SW480 (cell line): ENCODE data around the gene RAB15.
"Not testable (repeated sequence)": the region's sequence is repeated elsewhere in the genome, so short reads cannot be mapped to it uniquely, and the experiment has no call there.

Experiments
- DNase-seq: peaks from one replicate; pipeline ENCODE4 v3.0.0-alpha.2; 2016; ENCODE audit warnings: low spot score

Gene RAB15

GRCh38 chr14:64937821-64938193 lies 34.3 kb downstream of the RAB15 start:
- DNase-seq = peak; percentile 33

DNA sequence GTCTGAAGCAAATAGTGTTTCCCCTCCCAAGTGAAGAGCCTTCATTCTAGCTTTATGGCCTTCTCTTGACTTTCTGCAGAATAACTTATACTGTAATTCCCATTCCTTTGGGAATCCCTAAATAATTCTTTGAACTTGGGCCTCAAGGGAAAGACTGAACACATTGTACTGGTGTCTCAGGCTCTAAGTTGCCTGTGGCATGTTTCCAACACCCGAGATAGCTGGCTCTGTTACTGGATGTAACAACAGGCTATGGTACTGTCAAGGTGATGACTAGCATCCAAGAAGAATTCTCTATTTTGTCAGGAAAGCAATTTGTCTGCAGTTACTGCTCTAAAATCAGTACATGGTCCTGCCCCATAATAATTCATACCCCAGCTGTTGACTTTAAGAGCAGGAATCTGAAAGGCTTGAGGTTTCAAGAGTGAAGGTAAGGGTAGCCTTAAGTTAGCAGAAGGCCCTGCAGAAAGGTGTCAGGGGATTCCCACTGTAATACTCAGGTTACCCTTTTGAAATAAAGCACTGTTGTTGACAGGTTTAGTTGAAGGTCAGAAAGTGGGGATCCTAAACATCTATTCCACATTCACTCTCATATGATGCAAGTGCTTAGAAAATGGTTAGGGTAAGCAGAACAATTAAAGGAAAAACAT lies 34.8 kb downstream of the RAB15 start:
- DNase-seq = no peak

- DNase-seq = no peak
Measured at GRCh38 chr14:64935508-64935907, 36.6 kb downstream of the RAB15 start.

- DNase-seq = no peak
Measured at GRCh38 chr14:64934338-64934929, 37.7 kb downstream of the RAB15 start.

DNA sequence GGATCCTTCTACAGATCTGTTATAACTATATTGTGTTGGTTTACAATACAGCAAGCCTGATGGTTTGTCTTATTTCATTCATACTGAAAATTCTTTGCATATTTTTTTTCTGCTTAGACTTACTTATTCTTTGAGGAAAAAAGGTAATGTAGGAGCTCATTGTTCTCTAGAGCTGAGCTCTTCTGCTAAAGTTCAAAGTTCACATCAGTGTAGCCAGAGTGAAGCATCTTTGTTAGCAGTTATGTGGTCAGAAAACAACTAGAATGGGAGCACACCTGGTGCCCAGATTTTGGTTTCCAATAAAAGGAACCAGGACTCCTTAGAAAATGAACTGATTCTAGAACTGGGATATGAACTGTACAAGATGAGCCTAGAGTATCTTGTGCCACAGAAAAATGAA lies 39.9 kb downstream of the RAB15 start:
- DNase-seq = no peak

DNA sequence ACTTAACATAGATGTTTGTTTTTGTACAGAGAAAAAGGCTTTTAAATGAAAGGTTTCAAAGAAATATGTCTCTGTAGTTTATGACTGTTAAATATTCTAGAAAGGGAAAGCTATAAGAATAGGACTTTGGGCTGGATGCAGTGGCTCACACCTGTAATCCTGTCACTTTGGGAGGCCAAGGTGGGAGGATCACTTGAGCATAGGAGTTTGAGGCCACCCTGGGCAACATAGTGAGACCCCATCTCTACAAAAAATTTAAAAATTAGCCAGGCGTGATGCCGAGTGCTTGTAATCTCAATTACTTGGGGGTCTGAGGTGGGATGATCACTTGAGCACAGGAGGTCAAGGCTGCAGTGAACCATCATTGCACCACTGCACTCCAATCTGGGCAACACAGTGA lies 41.0 kb downstream of the RAB15 start:
- no peak for DNase-seq

DNA sequence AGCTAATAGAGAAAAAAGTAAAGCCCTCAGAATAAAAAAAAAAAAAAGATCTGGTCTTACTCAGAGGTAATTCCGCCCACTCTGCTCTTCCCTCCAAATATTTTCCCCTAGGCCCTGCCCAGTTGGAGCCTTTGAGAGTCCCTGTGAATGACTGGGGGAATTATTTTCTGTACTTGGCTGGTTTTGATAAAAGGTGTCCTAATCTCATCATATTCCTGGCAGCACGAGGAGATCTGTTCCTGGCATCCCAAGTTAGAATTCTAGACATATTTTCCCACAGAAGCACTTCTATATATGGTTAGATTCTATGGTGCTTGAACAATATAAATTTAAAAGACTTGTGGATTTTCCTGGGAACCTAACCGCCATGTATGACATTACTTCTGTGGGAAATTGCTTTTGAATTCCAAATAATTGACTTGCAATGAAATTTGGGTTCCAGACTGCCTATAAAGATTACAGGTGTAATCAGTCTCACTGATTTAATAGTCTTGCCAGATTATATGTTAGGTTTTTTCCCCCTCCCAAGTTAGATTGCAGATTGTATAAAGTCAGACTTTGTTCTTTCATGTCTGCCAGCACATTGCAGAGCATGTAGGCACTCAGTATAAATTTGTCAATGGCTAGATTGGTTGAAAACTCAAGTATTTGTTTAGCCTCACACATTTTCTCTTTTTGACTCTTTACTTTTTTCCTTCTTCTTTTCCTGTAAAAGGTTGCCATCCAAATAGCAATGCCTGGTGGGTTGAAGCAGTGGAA lies 41.9 kb downstream of the RAB15 start:
- DNase-seq = no peak

- no peak for DNase-seq
Measured at GRCh38 chr14:64929014-64929359, 43.1 kb downstream of the RAB15 start.

- DNase-seq = no peak
Measured at GRCh38 chr14:64928239-64929013, 43.7 kb downstream of the RAB15 start.

DNA sequence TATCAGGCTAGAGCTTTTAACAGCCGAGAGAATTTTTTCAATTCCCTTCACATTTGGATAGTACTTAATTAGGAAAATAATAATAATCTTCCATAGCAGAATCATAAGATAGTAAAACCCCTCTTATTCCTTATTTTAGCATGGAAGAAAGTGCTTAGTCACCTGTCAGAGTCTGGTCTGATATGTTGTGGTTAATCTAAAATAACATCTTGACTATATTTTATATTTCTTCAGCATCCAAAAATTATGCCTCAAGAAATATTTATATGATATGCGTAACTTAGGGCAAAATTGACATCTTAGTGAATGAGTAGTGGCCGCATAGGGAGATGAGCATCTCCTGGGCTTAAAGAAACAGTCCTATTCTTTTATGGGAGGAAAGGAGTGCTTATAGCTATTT lies 45.1 kb downstream of the RAB15 start:
- no peak for DNase-seq

GRCh38 chr14:64926398-64926995 lies 45.6 kb downstream of the RAB15 start:
- no peak for DNase-seq

- DNase-seq = no peak
Measured at GRCh38 chr14:64923015-64923414, 49.1 kb downstream of the RAB15 start.

- no peak for DNase-seq
Measured at GRCh38 chr14:64920465-64920864, 51.7 kb downstream of the RAB15 start.

GRCh38 chr14:64919618-64920017 lies 52.5 kb downstream of the RAB15 start:
- DNase-seq = no peak

DNA sequence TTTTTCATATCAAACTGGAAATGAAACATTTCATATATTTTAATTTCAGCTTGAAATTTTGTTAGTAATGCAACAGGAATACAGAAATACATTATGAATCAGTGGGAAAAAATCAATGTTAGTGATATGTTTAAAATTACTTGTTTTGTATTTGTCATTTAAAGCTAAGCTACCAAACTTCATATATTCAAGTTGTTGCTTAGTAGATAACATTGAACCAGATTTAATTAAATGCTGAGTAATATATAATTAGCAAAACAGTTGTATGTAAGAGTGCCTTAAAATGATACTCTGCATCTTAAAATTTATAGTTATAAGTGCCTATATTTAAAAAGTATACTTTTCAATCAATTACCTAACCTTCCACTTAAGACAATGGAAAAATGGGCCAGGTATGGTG lies 52.9 kb downstream of the RAB15 start:
- DNase-seq = no peak

- no peak for DNase-seq
Measured at GRCh38 chr14:64918216-64918615, 53.9 kb downstream of the RAB15 start.

DNA sequence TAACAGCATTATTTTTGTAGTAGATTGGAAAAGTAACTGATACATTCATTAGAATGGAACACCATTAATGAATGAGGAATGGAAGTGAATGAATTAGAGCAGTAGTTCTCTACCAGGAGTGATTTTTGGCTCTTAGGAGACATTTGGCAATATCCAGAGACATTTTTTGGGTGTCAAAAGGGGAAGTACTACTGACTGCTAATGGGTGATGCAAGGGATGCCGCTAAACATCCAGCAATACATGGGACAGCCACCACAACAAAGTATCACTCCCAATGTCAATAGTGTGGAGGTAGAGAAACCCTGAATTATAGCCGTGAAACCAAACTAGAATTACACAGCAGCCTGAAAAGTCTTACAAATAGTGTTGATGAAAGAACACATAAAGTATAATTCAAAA lies 56.3 kb downstream of the RAB15 start:
- DNase-seq = no peak

GRCh38 chr14:64915029-64915424 lies 57.1 kb downstream of the RAB15 start:
- DNase-seq = no peak

- peak; percentile 96 for DNase-seq
Measured at GRCh38 chr14:64914237-64915028, 57.7 kb downstream of the RAB15 start, which contains the start of gene CHURC1. CHURC1 (plus strand) TSS chr14:64914455; CDS start chr14:64914496, 41 bp downstream.

- not testable (repeated sequence) for DNase-seq
Measured at GRCh38 chr14:64913477-64913876, 58.7 kb downstream of the RAB15 start.

DNA sequence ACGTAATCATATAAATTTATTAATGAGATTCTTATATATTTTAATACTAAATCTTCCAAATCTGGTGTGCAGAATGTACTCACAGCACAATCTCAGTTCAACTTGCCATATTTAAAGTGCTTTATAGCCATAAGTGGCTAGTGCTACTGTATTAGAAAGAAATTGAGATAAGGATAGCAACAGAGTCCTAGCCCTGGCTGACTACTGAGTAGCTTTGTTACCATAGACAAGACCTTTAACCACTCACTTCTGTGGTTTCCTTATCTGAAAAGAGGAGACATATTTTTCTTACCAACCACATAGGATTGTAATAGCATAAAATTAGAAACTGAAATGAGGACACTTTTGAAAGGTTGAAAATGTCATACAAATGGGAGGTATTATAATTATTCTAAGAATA lies 59.9 kb downstream of the RAB15 start:
- no peak for DNase-seq
